ENCODE data around the gene FXYD2. TPM values are rescaled to one million over a fixed set of nuclear protein-coding genes. Genes with fewer than 3 reads are reported as not detected.

The FXYD2 gene
- total and polyA plus RNA-seq, 2 of the 8 experiments (the other 6 are each of a cell fraction or from before 2014, with no cell fraction given) = 0.89 to 1.1 TPM

GRCh38 chr11:117809236-117810055 lies 15.1 kb downstream of the FXYD2 start (continued):
- TF ChIP-seq POLR2AphosphoS5 (IDR thresholded peaks at IDR 0.05; ENCODE audit: low read depth, low read length) (no peak), SP1 (IDR thresholded peaks at IDR 0.05; ENCODE audit: low read depth, low read length) (no peak), CTCF (IDR thresholded peaks at IDR 0.05; ENCODE audit: control extremely low read depth in 1 of 3, insufficient read depth in 1 of 3, low read depth in 1 of 3, low read length in 3 of 3) (peak; percentile 75 to 91 (median 77)), SIX5 (IDR thresholded peaks at IDR 0.05; ENCODE audit: low read depth, low read length) (no peak), NANOG (IDR thresholded peaks at IDR 0.05; ENCODE audit: insufficient read depth, low read depth, low read length, poor library complexity, severe bottlenecking) (no peak), SAP30 (IDR thresholded peaks at IDR 0.05; ENCODE audit: insufficient read depth, insufficient replicate concordance, low read length) (no peak)
